Hepatocyte (in vitro differentiated cells): ENCODE measurements around the gene MRM3. TPM values are rescaled to one million over a fixed set of nuclear protein-coding genes. Genes with fewer than 3 reads are reported as not detected.

Experiments used
- DNase-seq: peaks from one replicate; pipeline ENCODE4 v3.0.0-alpha.2; 2016; ENCODE audit warnings: low spot score
- H2AFZ ChIP-seq: fragments of 200-600 bp; sonication (generic); 2 replicates; pipeline ENCODE4 v1.6.0; 2016; ENCODE audit warnings: antibody characterized with exemption, mild to moderate bottlenecking
- H3K27ac ChIP-seq: fragments of 200-600 bp; sonication (generic); 2 replicates; pipeline ENCODE4 v1.5.1; 2016; ENCODE audit warnings: mild to moderate bottlenecking
- H3K27me3 ChIP-seq: fragments of 200-600 bp; sonication (generic); 2 replicates; pipeline ENCODE4 v1.6.1; 2016
- H3K36me3 ChIP-seq: fragments of 200-600 bp; sonication (generic); replicated peaks from 2 replicates; pipeline ENCODE4 v1.5.1; 2016; ENCODE audit warnings: low read depth; ENCODE audit not compliant: insufficient read depth
- H3K4me1 ChIP-seq: fragments of 200-600 bp; sonication (generic); 2 replicates; pipeline ENCODE4 v1.5.1; 2016; ENCODE audit warnings: mild to moderate bottlenecking, moderate library complexity; ENCODE audit not compliant: insufficient read depth
- H3K4me2 ChIP-seq: fragments of 200-600 bp; sonication (generic); 2 replicates; pipeline ENCODE4 v1.6.0; 2016
- H3K4me3 ChIP-seq: fragments of 200-600 bp; sonication (generic); 2 replicates; pipeline ENCODE4 v1.5.1; 2016; ENCODE audit warnings: mild to moderate bottlenecking
- H3K79me2 ChIP-seq: fragments of 200-600 bp; sonication (generic); 2 replicates; pipeline ENCODE4 v1.6.0; 2017; ENCODE audit warnings: mild to moderate bottlenecking
- H3K9me2 ChIP-seq: fragments of 200-600 bp; sonication (generic); replicated peaks from 2 replicates; pipeline ENCODE4 v1.6.0; 2017; ENCODE audit warnings: mild to moderate bottlenecking; ENCODE audit not compliant: insufficient read depth
- H3K9me3 ChIP-seq: fragments of 200-600 bp; sonication (generic); 2 replicates; pipeline ENCODE4 v1.5.1; 2016; ENCODE audit warnings: low read depth, mild to moderate bottlenecking
- H4K20me1 ChIP-seq: fragments of 200-600 bp; sonication (generic); 2 replicates; pipeline ENCODE4 v1.6.0; 2016; ENCODE audit warnings: mild to moderate bottlenecking; ENCODE audit not compliant: insufficient read depth, poor library complexity, severe bottlenecking
- EZH2 ChIP-seq: fragments of 200-600 bp; sonication (generic); IDR thresholded peaks from 2 replicates; pipeline ENCODE4 v1.6.1; 2016; ENCODE audit warnings: antibody characterized with exemption, mild to moderate bottlenecking, borderline replicate concordance
- EZH2phosphoT487 ChIP-seq: fragments of 200-600 bp; sonication (generic); IDR thresholded peaks from one replicate; pipeline ENCODE4 v1.6.1; 2018; ENCODE audit warnings: antibody characterized with exemption, mild to moderate bottlenecking, low read depth, moderate library complexity; ENCODE audit not compliant: unreplicated experiment, severe bottlenecking
- WGBS: methylation state at CpG from one replicate; pipeline ENCODE4 v1.1.6; 2016; ENCODE audit warnings: low lambda C conversion rate; ENCODE audit errors: missing lambda C conversion rate; 5-methylcytosine and 5-hydroxymethylcytosine counted together
- polyA plus RNA-seq: library from polyadenylated mRNA; unstranded; fragments of >200 nt; fragmentation: Nextera tagmentation; extraction: Ambion mirVana; gene quantifications from 2 replicates; pipeline ENCODE4 v1.2.1, GENCODE V29; 2016
- total RNA-seq: library from RNA; depleted of rRNA; stranded (reverse); fragments of >200 nt; gene quantifications from 2 replicates; pipeline ENCODE4 v1.2.3, GENCODE V29; 2014
- TF ChIP-seq, protein P1 (sequence below): fragments of 200-600 bp; sonication (generic); IDR thresholded peaks from 2 replicates; pipeline ENCODE4 v1.5.1; 2016; ENCODE audit warnings: antibody characterized with exemption, mild to moderate bottlenecking; ENCODE audit not compliant: poor library complexity

MRM3 gene
- total and polyA plus RNA-seq, 2 experiments from 2014 or later: 14.6 to 15.3 TPM

DNA sequence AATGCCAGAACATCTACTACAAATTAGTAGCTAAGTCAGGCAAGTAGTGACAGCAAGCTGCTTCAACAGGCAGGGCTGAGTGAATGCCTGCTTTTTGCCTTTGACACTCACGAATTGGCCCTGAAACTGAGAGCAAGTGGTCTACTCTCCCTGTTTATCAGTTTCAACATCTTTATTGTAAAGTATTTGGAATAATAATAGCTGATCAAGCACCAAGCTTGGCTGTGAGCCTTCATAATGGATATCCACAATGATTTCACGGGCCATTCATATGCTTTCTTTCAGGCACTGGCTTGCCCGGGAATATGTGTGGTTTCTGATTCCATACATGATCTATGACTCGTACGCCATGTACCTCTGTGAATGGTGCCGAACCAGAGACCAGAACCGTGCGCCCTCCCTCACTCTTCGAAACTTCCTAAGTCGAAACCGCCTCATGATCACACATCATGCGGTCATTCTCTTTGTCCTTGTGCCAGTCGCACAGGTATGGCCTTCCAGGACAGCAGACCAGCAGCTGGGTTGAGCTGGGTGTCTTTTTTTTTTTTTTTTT lies 44.5 kb upstream of the MRM3 start:
- H3K4me1 ChIP-seq: peaks cover 10% of the 10 kb centered on the region
- peaks cover 52% of the 10 kb centered on the region for H3K79me2 ChIP-seq
- no peak for DNase-seq
- 96% methylated on average over 13 of the region's 13 CpGs for WGBS
- no peak overlapping the region for H3K4me2 ChIP-seq
- no peaks in the 10 kb centered on the region for H3K9me2 ChIP-seq
- no peaks in the 10 kb centered on the region for H3K36me3 ChIP-seq
- H4K20me1 ChIP-seq: no peaks in the 10 kb centered on the region
- TF ChIP-seq, protein P1, sequence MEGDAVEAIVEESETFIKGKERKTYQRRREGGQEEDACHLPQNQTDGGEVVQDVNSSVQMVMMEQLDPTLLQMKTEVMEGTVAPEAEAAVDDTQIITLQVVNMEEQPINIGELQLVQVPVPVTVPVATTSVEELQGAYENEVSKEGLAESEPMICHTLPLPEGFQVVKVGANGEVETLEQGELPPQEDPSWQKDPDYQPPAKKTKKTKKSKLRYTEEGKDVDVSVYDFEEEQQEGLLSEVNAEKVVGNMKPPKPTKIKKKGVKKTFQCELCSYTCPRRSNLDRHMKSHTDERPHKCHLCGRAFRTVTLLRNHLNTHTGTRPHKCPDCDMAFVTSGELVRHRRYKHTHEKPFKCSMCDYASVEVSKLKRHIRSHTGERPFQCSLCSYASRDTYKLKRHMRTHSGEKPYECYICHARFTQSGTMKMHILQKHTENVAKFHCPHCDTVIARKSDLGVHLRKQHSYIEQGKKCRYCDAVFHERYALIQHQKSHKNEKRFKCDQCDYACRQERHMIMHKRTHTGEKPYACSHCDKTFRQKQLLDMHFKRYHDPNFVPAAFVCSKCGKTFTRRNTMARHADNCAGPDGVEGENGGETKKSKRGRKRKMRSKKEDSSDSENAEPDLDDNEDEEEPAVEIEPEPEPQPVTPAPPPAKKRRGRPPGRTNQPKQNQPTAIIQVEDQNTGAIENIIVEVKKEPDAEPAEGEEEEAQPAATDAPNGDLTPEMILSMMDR: no peak
- TF ChIP-seq EZH2phosphoT487 (no peak), EZH2 (no peak)
- H3K27me3 ChIP-seq: no peaks in the 10 kb centered on the region
- no peaks in the 10 kb centered on the region for H3K9me3 ChIP-seq
- H3K27ac ChIP-seq: no peak overlapping the region
- no peak overlapping the region for H3K4me3 ChIP-seq
- H2AFZ ChIP-seq: no peak overlapping the region

DNA sequence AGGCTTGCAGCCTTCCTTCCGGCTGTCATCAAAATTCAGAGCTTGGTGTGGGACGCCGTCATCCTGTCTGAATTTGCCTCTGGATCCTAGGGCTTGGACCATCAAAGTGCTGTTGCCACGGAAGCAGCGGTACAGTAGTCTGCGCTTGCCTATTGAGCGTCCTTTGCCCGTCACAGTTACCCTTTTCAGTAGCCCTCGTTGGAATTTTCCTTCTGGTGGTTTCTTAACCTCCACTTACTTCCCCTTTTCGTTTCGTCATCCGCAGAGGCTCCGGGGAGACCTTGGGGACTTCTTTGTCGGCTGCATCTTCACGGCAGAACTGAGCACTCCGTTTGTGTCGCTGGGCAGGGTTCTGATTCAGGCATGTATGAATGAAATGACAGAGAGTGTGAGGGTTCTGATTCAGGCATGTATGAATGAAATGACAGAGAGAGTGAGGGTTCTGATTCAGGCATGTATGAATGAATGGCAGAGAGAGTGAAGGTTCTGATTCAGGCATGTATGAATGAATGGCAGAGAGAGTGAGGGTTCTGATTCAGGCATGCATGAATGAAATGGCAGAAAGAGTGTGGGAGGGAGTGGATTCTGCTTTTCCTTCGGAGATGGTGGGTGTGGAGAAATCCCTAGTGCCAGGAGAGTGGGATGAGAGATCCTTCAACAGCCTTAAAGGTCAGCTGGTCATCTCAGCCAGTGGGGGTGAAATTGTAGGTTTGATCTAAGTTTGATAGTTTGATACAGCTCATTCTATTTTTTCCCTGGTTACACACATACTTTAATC lies 41.7 kb upstream of the MRM3 start:
- Histone ChIP-seq H3K4me3 (no peak overlapping the region), H3K27me3 (no peaks in the 10 kb centered on the region), H4K20me1 (no peaks in the 10 kb centered on the region), H3K36me3 (no peaks in the 10 kb centered on the region), H3K9me3 (no peaks in the 10 kb centered on the region), H3K4me2 (no peak overlapping the region), H2AFZ (no peak overlapping the region), H3K79me2 (peaks cover 32% of the 10 kb centered on the region), H3K9me2 (no peaks in the 10 kb centered on the region), H3K4me1 (no peaks in the 10 kb centered on the region), H3K27ac (no peak overlapping the region)
- TF ChIP-seq, protein P1: no peak
- TF ChIP-seq EZH2 (no peak), EZH2phosphoT487 (no peak)
- WGBS: 92% methylated on average over 18 of the region's 18 CpGs
- DNase-seq: no peak

DNA sequence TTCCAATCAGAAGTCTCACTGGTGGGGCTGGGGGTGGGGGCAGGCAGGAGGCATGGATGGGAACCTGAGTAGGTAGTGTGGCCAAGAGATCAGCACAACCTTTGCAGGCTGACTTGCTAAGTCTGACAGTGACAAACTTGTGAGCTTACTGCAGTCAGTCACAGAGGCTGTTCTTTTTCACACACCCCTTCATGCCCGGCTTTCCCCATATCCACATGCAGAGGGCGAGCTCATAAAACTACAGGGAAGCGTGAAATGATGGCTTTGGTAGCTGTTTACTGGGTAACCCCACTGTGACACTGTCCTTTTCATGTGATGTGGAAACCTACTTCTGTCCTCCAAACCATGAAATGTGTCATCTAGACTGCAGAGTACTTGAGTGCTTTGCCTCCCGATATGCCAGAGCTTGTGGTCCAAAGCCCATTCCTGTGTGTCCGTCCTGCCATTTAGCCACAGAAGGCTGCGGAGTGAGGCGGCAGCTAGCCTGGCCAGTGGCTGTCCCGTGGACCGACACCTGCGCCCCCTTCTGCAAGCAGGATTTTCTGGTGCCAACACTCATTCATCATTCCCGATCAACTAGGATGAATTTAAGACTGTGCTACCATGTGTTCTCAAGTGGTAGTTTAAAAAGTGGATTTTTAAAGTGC lies 39.9 kb upstream of the MRM3 start:
- Histone ChIP-seq H3K36me3 (no peaks in the 10 kb centered on the region), H3K79me2 (peaks cover 17% of the 10 kb centered on the region), H3K9me3 (no peaks in the 10 kb centered on the region), H2AFZ (no peak overlapping the region), H3K27ac (no peak overlapping the region), H3K9me2 (no peaks in the 10 kb centered on the region), H3K4me1 (no peaks in the 10 kb centered on the region), H4K20me1 (no peaks in the 10 kb centered on the region), H3K27me3 (no peaks in the 10 kb centered on the region), H3K4me2 (no peak overlapping the region), H3K4me3 (no peak overlapping the region)
- DNase-seq: no peak
- WGBS: 91% methylated on average over 11 of the region's 11 CpGs
- TF ChIP-seq, protein P1: no peak
- TF ChIP-seq EZH2phosphoT487 (no peak), EZH2 (no peak)
